Activated CD8-positive, alpha-beta memory T cell treated with anti-CD3 and anti-CD28 coated beads, Interleukin-2, amount 50 U/mL, for 4 hours (primary cell): Measurements from ENCODE around the gene USP6NL.
A peak's percentile ranks its signal among the peaks of the same experiment; 100 is the strongest.

Source experiments
- DNase-seq: peaks from one replicate; pipeline ENCODE4 v3.0.0-alpha.2; 2020

The USP6NL gene

GRCh38 chr10:11588873-11589574 lies 22.4 kb downstream of the USP6NL start:
- DNase-seq, result no peak

GRCh38 chr10:11587722-11588259 lies 23.7 kb downstream of the USP6NL start:
- no peak for DNase-seq

- DNase-seq, result no peak
These were observed 25.3 kb downstream of the USP6NL start for GRCh38 chr10:11586170-11586569.

- DNase-seq, result no peak
These were observed 30.2 kb downstream of the USP6NL start for GRCh38 chr10:11581213-11581612.

- DNase-seq, result no peak
These were observed 31.6 kb downstream of the USP6NL start for GRCh38 chr10:11579885-11580284.

- peak; percentile 31 for DNase-seq
These were observed 32.6 kb downstream of the USP6NL start for GRCh38 chr10:11578802-11579255.

- no peak for DNase-seq
These were observed 35.2 kb downstream of the USP6NL start for GRCh38 chr10:11576092-11576809.

- no peak for DNase-seq
These were observed 38.0 kb downstream of the USP6NL start for GRCh38 chr10:11573497-11573896.

GRCh38 chr10:11570751-11571150 lies 40.7 kb downstream of the USP6NL start:
- no peak for DNase-seq

- no peak for DNase-seq
These were observed 42.0 kb downstream of the USP6NL start for GRCh38 chr10:11569471-11569870.

GRCh38 chr10:11568578-11568977 lies 42.9 kb downstream of the USP6NL start:
- no peak for DNase-seq

GRCh38 chr10:11564741-11565140 lies 46.7 kb downstream of the USP6NL start:
- DNase-seq, result no peak

- DNase-seq, result no peak
These were observed 47.5 kb downstream of the USP6NL start for GRCh38 chr10:11563936-11564335.

GRCh38 chr10:11562888-11563287 lies 48.6 kb downstream of the USP6NL start:
- no peak for DNase-seq

- no peak for DNase-seq
These were observed 51.3 kb downstream of the USP6NL start for GRCh38 chr10:11560076-11560709.

- DNase-seq, result no peak
These were observed 53.5 kb downstream of the USP6NL start for GRCh38 chr10:11557967-11558366.

- no peak for DNase-seq
These were observed 53.9 kb downstream of the USP6NL start for GRCh38 chr10:11557513-11557912.

GRCh38 chr10:11555556-11555955 lies 55.9 kb downstream of the USP6NL start:
- DNase-seq, result no peak

GRCh38 chr10:11553773-11554381 lies 57.6 kb downstream of the USP6NL start:
- no peak for DNase-seq

- no peak for DNase-seq
These were observed 59.4 kb downstream of the USP6NL start for GRCh38 chr10:11551916-11552602.

GRCh38 chr10:11551104-11551503 lies 60.3 kb downstream of the USP6NL start:
- DNase-seq, result no peak

- DNase-seq, result no peak
These were observed 62.7 kb downstream of the USP6NL start for GRCh38 chr10:11548768-11549099.
